Stimulated activated CD4-positive, alpha-beta T cell treated with anti-CD3 and anti-CD28 coated beads, Interleukin-15, amount 100 ng/mL, for 24 hours (primary cell): ENCODE measurements around the gene CARMIL3.

Experiments
- DNase-seq: peaks from one replicate; pipeline ENCODE4 v3.0.0-alpha.2; 2020

Gene CARMIL3

GRCh38 chr14:24116128-24116814, 64.5 kb downstream of the CARMIL3 start:
- no peak for DNase-seq

- no peak for DNase-seq
Measured at GRCh38 chr14:24117179-24117578, 65.4 kb downstream of the CARMIL3 start.
